Brain microvascular endothelial cell (primary cell): ENCODE data around the gene GALNT1.

Experiments
- DNase-seq: peaks from one replicate; pipeline ENCODE4 v3.0.0-alpha.2; 2020
- H3K27ac ChIP-seq: fragments of 250-450 bp; sonication (Bioruptor Pico); 2 replicates; pipeline ENCODE4 v1.5.1; 2020; ENCODE audit warnings: mild to moderate bottlenecking, moderate library complexity
- H3K27me3 ChIP-seq: fragments of 250-450 bp; sonication (Bioruptor Pico); replicated peaks from 2 replicates; pipeline ENCODE4 v1.5.1; 2020; ENCODE audit warnings: mild to moderate bottlenecking
- H3K36me3 ChIP-seq: fragments of 250-450 bp; sonication (Bioruptor Pico); replicated peaks from 2 replicates; pipeline ENCODE4 v1.5.1; 2020; ENCODE audit warnings: mild to moderate bottlenecking
- H3K4me3 ChIP-seq: 2 replicates; pipeline ENCODE4 v1.5.1; 2011; ENCODE audit warnings: low read depth, mild to moderate bottlenecking, control low read depth, low read length, moderate library complexity
- CTCF ChIP-seq: IDR thresholded peaks from 2 replicates; pipeline ENCODE4 v1.5.1; 2011; ENCODE audit warnings: low read depth, mild to moderate bottlenecking, moderate library complexity, low read length, control low read depth, inconsistent platforms; ENCODE audit errors: missing control alignments
- in situ Hi-C: cut with HindIII; loops from 2 replicates; pipeline ENCODE4 v1.10.0; 2017; ENCODE audit warnings: low sequenced_read_pairs, low pct_ligation_motif_present

GALNT1 gene

GRCh38 chr18:35620765-35621164 lies 39.2 kb downstream of the GALNT1 start:
- no peak overlapping the region for H3K4me3 ChIP-seq
- H3K27ac ChIP-seq: no peak overlapping the region
- H3K27me3 ChIP-seq: no peaks in the 10 kb centered on the region
- in situ Hi-C loops: no loop called here
- no peak for DNase-seq
- H3K36me3 ChIP-seq: no peaks in the 10 kb centered on the region
- TF ChIP-seq CTCF: no peak

GRCh38 chr18:35623255-35623654 lies 41.7 kb downstream of the GALNT1 start:
- no peak for DNase-seq
- H3K27me3 ChIP-seq: no peaks in the 10 kb centered on the region
- H3K4me3 ChIP-seq: no peak overlapping the region
- no peak overlapping the region for H3K27ac ChIP-seq
- TF ChIP-seq CTCF: no peak
- in situ Hi-C loops: no loop called here
- H3K36me3 ChIP-seq: peaks cover 6% of the 10 kb centered on the region

- H3K4me3 ChIP-seq: no peak overlapping the region
- H3K27ac ChIP-seq: no peak overlapping the region
- DNase-seq: no peak
- TF ChIP-seq CTCF: no peak
- no peaks in the 10 kb centered on the region for H3K27me3 ChIP-seq
- in situ Hi-C loops: no loop called here
- H3K36me3 ChIP-seq: peaks cover 6% of the 10 kb centered on the region
These were observed 42.6 kb downstream of the GALNT1 start for GRCh38 chr18:35624146-35624545.

- no peak for TF ChIP-seq CTCF
- in situ Hi-C loops: no loop called here
- Histone ChIP-seq H3K4me3 (no peak overlapping the region), H3K27ac (no peak overlapping the region), H3K27me3 (no peaks in the 10 kb centered on the region), H3K36me3 (peaks cover 6% of the 10 kb centered on the region)
- DNase-seq: no peak
These were observed 43.7 kb downstream of the GALNT1 start for GRCh38 chr18:35625232-35625631.

- Histone ChIP-seq H3K36me3 (peaks cover 4% of the 10 kb centered on the region), H3K27ac (no peak overlapping the region), H3K4me3 (no peak overlapping the region), H3K27me3 (no peaks in the 10 kb centered on the region)
- in situ Hi-C loops: no loop called here
- no peak for DNase-seq
- no peak for TF ChIP-seq CTCF
These were observed 52.2 kb downstream of the GALNT1 start for GRCh38 chr18:35633761-35634160.

GRCh38 chr18:35634323-35634722 lies 52.8 kb downstream of the GALNT1 start:
- TF ChIP-seq CTCF: no peak
- in situ Hi-C loops: no loop called here
- no peak overlapping the region for H3K27ac ChIP-seq

More at GRCh38 chr18:35634323-35634722, 52.8 kb downstream of the GALNT1 start:
- H3K27me3 ChIP-seq: no peaks in the 10 kb centered on the region
- peaks cover 4% of the 10 kb centered on the region for H3K36me3 ChIP-seq
- no peak overlapping the region for H3K4me3 ChIP-seq
- DNase-seq: no peak
